Coronary artery (tissue), 2 donors: ENCODE results near the gene MAML3.

ENCODE experiments used
- DNase-seq: peaks from one replicate; pipeline ENCODE4 v3.0.0-alpha.2; 2017; ENCODE audit warnings: low spot score
- H3K27ac ChIP-seq, 2 donors: fragments of 200-600 bp; sonication (generic); one replicate each; pipeline ENCODE4 v1.5.1; 2016 to 2019
- H3K4me3 ChIP-seq: fragments of 200-600 bp; sonication (generic); 2 replicates; pipeline ENCODE4 v1.5.1; 2016; ENCODE audit warnings: mild to moderate bottlenecking, moderate library complexity
- CTCF ChIP-seq: fragments of 200-600 bp; sonication (generic); IDR thresholded peaks from one replicate; pipeline ENCODE4 v1.5.1; 2019; ENCODE audit warnings: antibody characterized with exemption

The MAML3 gene

DNA sequence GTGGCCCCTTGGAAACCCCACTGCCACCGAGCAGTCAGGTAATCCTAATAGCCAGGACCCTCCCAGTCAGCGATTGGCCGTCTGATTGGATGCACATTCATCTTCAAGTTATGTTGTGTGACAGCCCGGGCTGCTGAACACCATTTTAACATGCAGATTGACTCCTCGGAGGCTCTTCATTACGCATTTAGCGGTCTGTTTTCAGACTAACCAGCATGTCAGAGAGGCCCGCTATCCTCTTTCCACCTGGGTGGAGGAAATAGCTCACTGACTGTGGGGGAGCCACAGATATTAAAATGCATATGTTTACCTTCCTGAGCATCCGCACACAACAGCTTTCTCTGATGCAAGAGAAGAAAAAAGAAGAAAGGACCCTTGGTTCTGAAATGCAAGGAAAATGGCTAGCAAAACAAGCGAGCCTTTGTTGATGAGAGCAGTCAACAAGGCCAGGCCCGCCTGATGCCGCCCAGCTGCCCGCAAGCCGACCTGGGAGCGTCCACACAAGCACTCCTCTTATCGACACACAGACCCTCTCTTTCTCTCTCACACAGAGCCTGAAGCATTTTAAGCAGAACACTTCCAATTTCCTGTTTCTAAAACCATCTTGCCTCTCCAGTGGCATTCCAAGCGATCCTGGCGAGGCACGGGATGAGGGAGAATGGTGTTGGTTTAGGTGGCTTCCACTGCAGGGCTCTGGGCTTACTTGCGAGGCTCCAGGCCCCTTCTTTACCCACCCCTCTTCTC, 370.1 kb downstream of the MAML3 start:
- no peak for TF ChIP-seq CTCF
- no peak overlapping the region for H3K27ac ChIP-seq
- H3K4me3 ChIP-seq, result no peak overlapping the region
- DNase-seq, result no peak

DNA sequence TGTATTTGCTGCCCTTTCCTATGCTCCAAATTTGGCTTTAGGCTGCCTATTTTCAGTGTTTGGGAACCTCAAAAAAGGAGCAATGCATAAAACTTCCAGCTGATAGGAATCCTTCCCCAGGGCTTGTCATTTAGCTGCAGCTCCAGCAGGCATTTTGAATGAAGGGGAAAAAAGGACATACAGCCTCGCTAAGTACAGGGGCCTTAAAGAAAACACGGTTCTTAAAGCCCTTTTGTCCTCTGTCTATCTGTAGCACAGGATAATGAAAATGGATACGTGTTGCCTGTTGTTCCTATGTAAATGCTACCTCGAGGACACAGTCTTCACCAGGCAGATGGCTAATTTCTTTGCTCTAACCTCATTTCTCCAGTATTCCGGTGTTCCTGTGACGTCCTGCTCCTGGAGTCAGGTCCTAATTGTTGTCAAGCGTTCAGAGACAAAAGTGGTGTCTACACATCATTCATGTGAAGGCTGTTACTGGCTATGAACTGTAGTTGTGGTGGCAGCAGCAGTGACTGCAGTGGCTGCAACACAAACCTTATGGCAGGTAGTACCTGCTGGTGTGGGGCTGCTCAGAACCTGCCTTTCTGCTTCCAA, 371.0 kb downstream of the MAML3 start:
- no peak overlapping the region for H3K27ac ChIP-seq
- no peak for TF ChIP-seq CTCF
- no peak for DNase-seq
- no peak overlapping the region for H3K4me3 ChIP-seq

DNA sequence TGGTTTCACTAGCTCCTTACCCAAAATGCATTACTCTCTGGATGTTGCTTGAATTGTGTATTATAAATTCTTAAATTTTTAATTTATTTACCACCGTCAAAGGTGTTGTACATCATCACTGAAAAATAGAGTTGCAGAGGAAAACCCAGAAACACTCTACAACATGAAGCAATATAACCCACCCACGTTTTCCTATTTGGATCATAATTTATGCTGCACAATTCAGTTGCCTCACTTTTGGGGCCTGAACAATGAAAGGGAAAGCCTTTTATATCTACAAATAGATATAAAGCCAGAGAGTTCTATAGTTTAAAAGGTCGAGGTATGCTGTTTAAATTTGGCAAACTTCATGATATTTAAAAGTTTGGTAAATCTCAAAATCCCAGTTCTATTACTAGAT, 372.9 kb downstream of the MAML3 start:
- TF ChIP-seq CTCF, result no peak
- Histone ChIP-seq H3K27ac (no peak overlapping the region), H3K4me3 (no peak overlapping the region)
- no peak for DNase-seq

DNA sequence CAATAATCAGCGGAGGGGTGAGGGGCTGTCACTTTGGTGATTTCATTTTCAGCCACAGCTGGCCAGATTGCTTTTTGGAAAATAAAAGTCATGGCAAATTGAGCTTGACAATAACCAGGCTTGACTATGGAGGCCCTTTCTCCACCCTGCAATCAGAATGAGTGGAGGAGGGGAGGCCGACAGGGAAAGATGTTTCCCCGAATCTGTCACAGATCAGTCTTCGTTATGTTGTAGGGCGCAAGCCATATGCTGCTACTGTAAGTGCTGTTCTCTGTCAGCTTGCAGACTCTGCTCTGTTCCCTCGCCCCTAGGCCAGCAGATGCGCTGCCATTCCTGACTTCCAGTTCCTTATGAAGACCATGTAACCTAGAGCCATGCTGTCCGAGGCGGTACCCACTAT, 374.3 kb downstream of the MAML3 start:
- Histone ChIP-seq H3K27ac (no peak overlapping the region), H3K4me3 (no peak overlapping the region)
- TF ChIP-seq CTCF, result no peak
- no peak for DNase-seq

DNA sequence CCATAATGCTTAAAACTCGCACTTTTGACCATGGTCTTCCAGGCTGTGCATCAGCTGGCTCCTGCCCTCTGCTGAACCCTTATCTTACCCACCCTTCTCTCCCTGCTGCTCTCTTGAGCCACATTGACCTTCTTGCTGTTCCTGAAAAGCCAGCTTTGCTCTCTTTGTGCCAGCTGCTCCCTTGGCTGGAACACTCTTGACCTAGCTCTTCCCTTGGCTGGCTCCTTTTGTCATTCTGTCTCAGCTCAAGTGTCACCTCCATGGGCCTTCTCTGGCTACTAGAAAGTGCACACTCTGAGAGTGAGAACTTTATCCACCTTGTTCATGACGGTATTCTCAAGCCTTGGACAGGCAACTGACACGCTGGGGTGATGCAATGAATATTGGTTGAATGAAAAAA, 376.2 kb downstream of the MAML3 start:
- Histone ChIP-seq H3K4me3 (no peak overlapping the region), H3K27ac (no peak overlapping the region)
- DNase-seq, result no peak
- no peak for TF ChIP-seq CTCF

DNA sequence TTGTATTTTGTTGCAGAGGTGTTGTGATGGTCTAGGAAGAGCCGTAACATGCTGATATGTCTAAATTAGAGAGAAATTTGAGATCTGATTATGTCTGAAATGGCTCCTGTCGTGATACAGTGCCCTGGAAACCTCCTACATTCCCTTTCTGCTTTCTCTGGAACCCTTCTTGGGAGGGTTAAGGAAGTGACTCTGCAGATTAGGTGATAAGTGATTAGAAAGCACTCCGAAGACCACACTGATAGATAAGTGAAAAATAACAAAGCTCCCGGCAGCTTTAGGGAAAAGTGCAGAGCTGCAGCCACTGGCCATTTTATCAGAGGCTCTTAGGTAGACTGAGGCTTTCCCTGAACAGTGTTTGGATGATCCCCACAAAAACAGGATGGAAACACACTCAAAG, 377.7 kb downstream of the MAML3 start:
- H3K27ac ChIP-seq, result no peak overlapping the region
- no peak for TF ChIP-seq CTCF
- no peak overlapping the region for H3K4me3 ChIP-seq
- DNase-seq, result no peak

DNA sequence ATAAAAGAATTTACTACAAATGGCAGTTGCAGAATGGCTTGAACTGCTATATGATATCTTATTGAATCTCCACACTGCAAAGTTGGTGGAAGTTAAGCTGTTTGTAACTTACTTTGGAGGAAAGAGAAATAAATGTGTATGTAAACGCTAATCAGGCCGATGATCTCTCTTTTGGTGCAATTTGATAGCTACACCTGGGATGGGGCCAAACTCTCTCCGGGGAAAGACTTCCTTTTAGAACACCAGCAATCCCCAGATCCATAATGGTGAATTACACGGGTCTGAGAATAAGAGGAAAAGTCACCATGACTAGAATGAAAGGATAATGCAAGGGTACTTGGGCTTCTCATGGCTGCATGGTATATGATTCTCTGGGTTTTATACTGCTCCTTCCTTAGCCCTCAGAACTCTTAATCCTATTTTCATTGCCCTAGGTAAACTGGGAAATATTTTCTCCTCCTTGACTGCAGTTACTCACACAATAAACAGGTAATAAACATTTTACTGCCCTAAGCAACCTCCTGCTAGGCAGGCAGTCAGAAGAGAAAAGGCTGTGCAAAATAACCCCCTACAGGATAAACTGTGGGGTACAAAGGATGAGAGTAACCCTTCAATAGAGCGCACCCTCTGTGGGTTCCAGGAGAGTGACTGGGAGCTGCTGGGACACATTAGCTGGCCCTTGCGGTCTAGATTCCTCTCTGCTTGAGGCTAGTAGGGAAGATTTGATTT, 379.1 kb downstream of the MAML3 start:
- Histone ChIP-seq H3K4me3 (no peak overlapping the region), H3K27ac (no peak overlapping the region)
- no peak for TF ChIP-seq CTCF
- DNase-seq, result no peak
